ENCODE measurements around the gene SETD7. TPM values are rescaled to one million over a fixed set of nuclear protein-coding genes. Genes with fewer than 3 reads are reported as not detected.
A peak's percentile ranks its signal among the peaks of the same experiment; 100 is the strongest.

SETD7 gene
- total RNA-seq, 2 experiments from 2014 or later, result 23.1 to 23.5 TPM

DNA sequence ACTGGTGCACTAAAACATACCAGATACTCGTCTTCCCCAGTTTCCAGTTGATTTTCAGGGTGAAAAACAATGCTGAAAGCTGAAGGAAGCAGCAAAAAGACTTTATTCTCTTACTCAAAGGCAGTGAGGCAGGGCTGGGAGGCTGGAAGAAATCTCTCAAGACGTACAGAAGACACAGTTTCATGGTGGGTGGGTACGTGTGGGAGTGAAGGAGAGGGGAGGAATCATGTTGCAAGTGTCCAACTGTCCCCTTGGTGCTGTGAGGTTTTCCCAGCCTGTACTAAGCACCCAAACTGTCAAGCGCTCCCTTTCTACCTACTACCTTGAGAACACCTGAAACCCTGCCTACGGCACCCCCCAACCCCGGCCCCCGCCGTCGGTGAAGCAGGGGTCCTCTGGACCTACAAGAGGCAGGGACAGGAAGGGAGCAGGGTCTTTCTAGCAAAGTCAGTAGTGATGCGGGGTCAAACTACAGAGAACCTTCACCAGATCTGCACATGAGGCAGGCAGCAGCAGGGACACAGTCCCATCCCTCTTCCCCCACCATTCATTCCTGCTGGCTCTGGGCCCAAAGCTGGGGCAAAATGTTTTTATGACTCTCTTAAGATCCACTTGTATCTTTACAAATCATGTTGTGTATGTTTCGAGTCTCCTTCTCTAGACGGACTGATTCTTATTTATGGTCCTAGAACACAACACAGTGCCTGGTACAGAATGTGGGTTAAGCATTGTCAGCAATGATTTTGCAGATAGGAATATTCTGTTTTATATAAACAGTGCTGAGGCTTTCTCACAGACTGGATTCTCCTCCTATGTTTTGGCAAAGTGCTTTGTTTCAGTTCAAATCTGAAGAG is 2.4 kb upstream of the SETD7 start:
- Histone ChIP-seq H3K4me3 (ENCODE audit: low read length) (no peak overlapping the region), H3K4me1 (ENCODE audit: insufficient read depth, low read length) (peaks cover 44% of the 10 kb centered on the region), H3K36me3 (ENCODE audit: insufficient read depth, low read length) (no peaks in the 10 kb centered on the region), H3K27me3 (ENCODE audit: control insufficient read depth in 1 of 2, insufficient read depth in 2 of 2, low read length in 2 of 2) (no peaks in the 10 kb centered on the region), H3K27ac (ENCODE audit: low read depth in 1 of 2, low read length in 2 of 2) (peak overlapping the region in 1 of 2 donors; percentile 9), H3K9me3 (ENCODE audit: control insufficient read depth in 1 of 2, insufficient read depth in 1 of 2, low read length in 2 of 2) (no peaks in the 10 kb centered on the region)
- peaks cover 61% of the 10 kb centered on the region for H3K4me1 Mint-ChIP-seq (ENCODE audit: low read depth)
- peaks cover 9% of the 10 kb centered on the region for H3K27me3 Mint-ChIP-seq
- ATAC-seq (ENCODE audit: poor library complexity), result no peak
- peaks cover 19% of the 10 kb centered on the region for H3K36me3 Mint-ChIP-seq (ENCODE audit: low read depth)
- H3K27ac Mint-ChIP-seq, result peak overlapping the region; percentile 99
- intact Hi-C loops (cut with DNase I, micrococcal nuclease), result loop anchor here in 1 of 2 experiments (5.0 to 10.0 kb wide), 3 partner anchors 381 to 966 kb away; partner anchors contain the start of genes ELF2, ELMOD2 and MAML3
- DNase-seq, result no peak
- ChIA-PET CTCF (interaction anchor here (1.3 to 1.5 kb wide), 2 partner anchors 528 to 966 kb away, joined by 3 to 4 read pairs; partner anchors contain the start of gene ELMOD2), POLR2A (interaction anchor here (0.6 to 4.2 kb wide), 5 partner anchors 11 to 475 kb away, joined by 3 to 31 read pairs (median 12); partner anchors contain the start of gene ELF2)
- no peaks in the 10 kb centered on the region for H3K9me3 Mint-ChIP-seq
- TF ChIP-seq, protein P1, sequence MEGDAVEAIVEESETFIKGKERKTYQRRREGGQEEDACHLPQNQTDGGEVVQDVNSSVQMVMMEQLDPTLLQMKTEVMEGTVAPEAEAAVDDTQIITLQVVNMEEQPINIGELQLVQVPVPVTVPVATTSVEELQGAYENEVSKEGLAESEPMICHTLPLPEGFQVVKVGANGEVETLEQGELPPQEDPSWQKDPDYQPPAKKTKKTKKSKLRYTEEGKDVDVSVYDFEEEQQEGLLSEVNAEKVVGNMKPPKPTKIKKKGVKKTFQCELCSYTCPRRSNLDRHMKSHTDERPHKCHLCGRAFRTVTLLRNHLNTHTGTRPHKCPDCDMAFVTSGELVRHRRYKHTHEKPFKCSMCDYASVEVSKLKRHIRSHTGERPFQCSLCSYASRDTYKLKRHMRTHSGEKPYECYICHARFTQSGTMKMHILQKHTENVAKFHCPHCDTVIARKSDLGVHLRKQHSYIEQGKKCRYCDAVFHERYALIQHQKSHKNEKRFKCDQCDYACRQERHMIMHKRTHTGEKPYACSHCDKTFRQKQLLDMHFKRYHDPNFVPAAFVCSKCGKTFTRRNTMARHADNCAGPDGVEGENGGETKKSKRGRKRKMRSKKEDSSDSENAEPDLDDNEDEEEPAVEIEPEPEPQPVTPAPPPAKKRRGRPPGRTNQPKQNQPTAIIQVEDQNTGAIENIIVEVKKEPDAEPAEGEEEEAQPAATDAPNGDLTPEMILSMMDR (IDR thresholded peaks at IDR 0.05), result no peak
- peak overlapping the region; percentile 100 for H3K4me3 Mint-ChIP-seq

DNA sequence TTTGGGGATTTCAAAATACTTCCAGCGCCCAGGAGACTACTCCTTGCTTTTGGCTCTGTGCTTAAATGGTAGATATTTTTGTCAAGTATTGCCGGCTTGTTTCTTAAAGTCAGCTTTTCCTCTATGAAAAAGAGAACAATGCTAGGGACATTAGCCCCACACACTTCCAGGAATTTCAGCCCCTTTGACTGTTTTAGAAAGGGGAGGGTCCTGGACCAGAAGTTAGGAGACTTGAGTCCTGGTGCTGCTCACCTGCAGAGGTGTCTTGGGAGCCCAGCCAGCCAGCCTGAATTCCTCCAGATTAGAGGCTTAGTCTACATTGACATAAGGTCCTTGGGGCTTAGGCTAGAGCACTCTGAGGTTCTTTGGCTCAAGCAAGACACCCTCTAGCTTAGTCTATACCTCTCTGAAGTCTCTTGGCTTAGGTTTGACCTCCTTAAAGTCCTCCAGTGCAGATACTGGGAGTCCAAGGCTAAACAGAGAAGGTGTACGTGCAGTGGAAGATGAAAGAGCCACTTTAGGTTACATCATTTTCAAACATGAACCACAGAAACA is 1.6 kb upstream of the SETD7 start:
- Mint-ChIP-seq H3K9me3 (no peaks in the 10 kb centered on the region), H3K4me3 (peak overlapping the region; percentile 100), H3K27ac (peak overlapping the region; percentile 99), H3K4me1 (ENCODE audit: low read depth) (peaks cover 69% of the 10 kb centered on the region), H3K27me3 (peaks cover 9% of the 10 kb centered on the region), H3K36me3 (ENCODE audit: low read depth) (peaks cover 19% of the 10 kb centered on the region)
- TF ChIP-seq, protein P1 (IDR thresholded peaks at IDR 0.05), result no peak
- ATAC-seq (ENCODE audit: poor library complexity) (no peak), DNase-seq (peak in 1 of 14 experiments; percentile 20)
- ChIA-PET CTCF (interaction anchor here (1.3 to 1.5 kb wide), 2 partner anchors 527 to 966 kb away, joined by 3 to 4 read pairs; partner anchors contain the start of gene ELMOD2), POLR2A (interaction anchor here (1.1 to 4.7 kb wide), 11 partner anchors 10 to 967 kb away, joined by 3 to 67 read pairs (median 10); partner anchors contain the start of genes ELF2, ELMOD2, NAA15 and NDUFC1)
- peak overlapping the region; percentile 74 to 91 for H3K27ac ChIP-seq (ENCODE audit: low read depth in 1 of 2, low read length in 2 of 2)
- no peaks in the 10 kb centered on the region for H3K27me3 ChIP-seq (ENCODE audit: control insufficient read depth in 1 of 2, insufficient read depth in 2 of 2, low read length in 2 of 2)
- no peaks in the 10 kb centered on the region for H3K36me3 ChIP-seq (ENCODE audit: insufficient read depth, low read length)
- no peaks in the 10 kb centered on the region for H3K9me3 ChIP-seq (ENCODE audit: control insufficient read depth in 1 of 2, insufficient read depth in 1 of 2, low read length in 2 of 2)
- peaks cover 44% of the 10 kb centered on the region for H3K4me1 ChIP-seq (ENCODE audit: insufficient read depth, low read length)
- peak overlapping the region; percentile 96 for H3K4me3 ChIP-seq (ENCODE audit: low read length)
- intact Hi-C loops (cut with DNase I, micrococcal nuclease), result loop anchor here (2.0 to 10.0 kb wide), 4 partner anchors 105 to 967 kb away; partner anchors contain the start of genes ELF2 (in 1 of the 2), ELMOD2 (in 1 of the 2) and MAML3 (in 1 of the 2)

Data from CD4-positive, alpha-beta T cell (primary cell).